ENCODE measurements around the gene GMDS. TPM values are rescaled to one million over a fixed set of nuclear protein-coding genes. Genes with fewer than 3 reads are reported as not detected.

Gene GMDS
- total RNA-seq, 2 experiments from 2014 or later = 30.3 to 38.5 TPM

GRCh38 chr6:2197177-2197671, 48.2 kb downstream of the GMDS start:
- no peak for ATAC-seq
- H3K4me1 Mint-ChIP-seq (ENCODE audit: low read depth) = no peaks in the 10 kb centered on the region
- no peak overlapping the region for H3K27ac Mint-ChIP-seq
- no peak for DNase-seq
- ChIA-PET CTCF (interaction anchor here (0.6 to 1.8 kb wide), 8 partner anchors 12 to 601 kb away, joined by 3 to 8 read pairs (median 3); no protein-coding TSS in a partner anchor), POLR2A (no interaction called here)
- no peaks in the 10 kb centered on the region for H3K9me3 Mint-ChIP-seq (ENCODE audit: insufficient read depth)
- H3K4me3 Mint-ChIP-seq = no peak overlapping the region
- H3K36me3 Mint-ChIP-seq (ENCODE audit: low read depth) = peaks cover 3% of the 10 kb centered on the region
- H3K27me3 Mint-ChIP-seq (ENCODE audit: low read depth) = no peaks in the 10 kb centered on the region

GRCh38 chr6:2196079-2196679, 49.2 kb downstream of the GMDS start:
- Mint-ChIP-seq H3K9me3 (ENCODE audit: insufficient read depth) (no peaks in the 10 kb centered on the region), H3K4me3 (no peak overlapping the region), H3K27ac (no peak overlapping the region), H3K27me3 (ENCODE audit: low read depth) (no peaks in the 10 kb centered on the region), H3K36me3 (ENCODE audit: low read depth) (peaks cover 3% of the 10 kb centered on the region), H3K4me1 (ENCODE audit: low read depth) (no peaks in the 10 kb centered on the region)
- DNase-seq = peak; percentile 55
- ChIA-PET CTCF (interaction anchor here (1.0 to 1.8 kb wide), 3 partner anchors 13 to 600 kb away, joined by 3 to 8 read pairs (median 3); no protein-coding TSS in a partner anchor), POLR2A (no interaction called here)
- ATAC-seq = peak; percentile 47

GRCh38 chr6:2194643-2195042, 50.8 kb downstream of the GMDS start:
- Mint-ChIP-seq H3K9me3 (ENCODE audit: insufficient read depth) (no peaks in the 10 kb centered on the region), H3K4me1 (ENCODE audit: low read depth) (no peaks in the 10 kb centered on the region), H3K27ac (no peak overlapping the region), H3K4me3 (no peak overlapping the region), H3K36me3 (ENCODE audit: low read depth) (peaks cover 3% of the 10 kb centered on the region), H3K27me3 (ENCODE audit: low read depth) (no peaks in the 10 kb centered on the region)
- ChIA-PET CTCF (interaction anchor here (1.0 to 1.6 kb wide), 4 partner anchors 10 to 670 kb away, joined by 3 to 6 read pairs (median 4); no protein-coding TSS in a partner anchor), POLR2A (interaction anchor here (0.6 kb wide), 1 partner anchor 13 kb away, joined by 3 read pairs; no protein-coding TSS in a partner anchor)
- no peak for ATAC-seq
- no peak for DNase-seq

- Mint-ChIP-seq H3K27ac (no peak overlapping the region), H3K4me1 (ENCODE audit: low read depth) (no peaks in the 10 kb centered on the region)
These were observed 51.5 kb downstream of the GMDS start for GRCh38 chr6:2193931-2194330.

GRCh38 chr6:2192976-2193375, 52.4 kb downstream of the GMDS start:
- Mint-ChIP-seq H3K27me3 (ENCODE audit: low read depth) (no peaks in the 10 kb centered on the region), H3K4me3 (no peak overlapping the region), H3K4me1 (ENCODE audit: low read depth) (no peaks in the 10 kb centered on the region), H3K9me3 (ENCODE audit: insufficient read depth) (no peaks in the 10 kb centered on the region), H3K36me3 (ENCODE audit: low read depth) (peaks cover 3% of the 10 kb centered on the region), H3K27ac (no peak overlapping the region)
- CTCF ChIA-PET = interaction anchor here (1.6 kb wide), 1 partner anchor 16 kb away, joined by 5 read pairs; no protein-coding TSS in a partner anchor
- no peak for DNase-seq
- POLR2A ChIA-PET = no interaction called here
- ATAC-seq = no peak

More at GRCh38 chr6:2193931-2194330, 51.5 kb downstream of the GMDS start:
- H3K36me3 Mint-ChIP-seq (ENCODE audit: low read depth) = peaks cover 3% of the 10 kb centered on the region
- no peak for ATAC-seq
- H3K27me3 Mint-ChIP-seq (ENCODE audit: low read depth) = no peaks in the 10 kb centered on the region
- no peaks in the 10 kb centered on the region for H3K9me3 Mint-ChIP-seq (ENCODE audit: insufficient read depth)
- no peak overlapping the region for H3K4me3 Mint-ChIP-seq
- DNase-seq = no peak
- ChIA-PET POLR2A (interaction anchor here (0.6 kb wide), 1 partner anchor 14 kb away, joined by 3 read pairs; no protein-coding TSS in a partner anchor), CTCF (interaction anchor here (1.6 kb wide), 1 partner anchor 670 kb away, joined by 3 read pairs; no protein-coding TSS in a partner anchor)

- CTCF ChIA-PET = interaction anchor here (1.6 kb wide), 1 partner anchor 18 kb away, joined by 5 read pairs; no protein-coding TSS in a partner anchor
- Mint-ChIP-seq H3K9me3 (ENCODE audit: insufficient read depth) (no peaks in the 10 kb centered on the region), H3K27ac (no peak overlapping the region), H3K4me3 (no peak overlapping the region), H3K27me3 (ENCODE audit: low read depth) (no peaks in the 10 kb centered on the region), H3K4me1 (ENCODE audit: low read depth) (peaks cover 7% of the 10 kb centered on the region), H3K36me3 (ENCODE audit: low read depth) (peaks cover 3% of the 10 kb centered on the region)
- DNase-seq (no peak), ATAC-seq (no peak)
- POLR2A ChIA-PET = no interaction called here
These were observed 54.0 kb downstream of the GMDS start for GRCh38 chr6:2191390-2191740.

GRCh38 chr6:2190661-2191389, 54.6 kb downstream of the GMDS start:
- Mint-ChIP-seq H3K27me3 (ENCODE audit: low read depth) (no peaks in the 10 kb centered on the region), H3K4me3 (no peak overlapping the region), H3K4me1 (ENCODE audit: low read depth) (peaks cover 7% of the 10 kb centered on the region), H3K36me3 (ENCODE audit: low read depth) (peaks cover 3% of the 10 kb centered on the region), H3K9me3 (ENCODE audit: insufficient read depth) (no peaks in the 10 kb centered on the region), H3K27ac (no peak overlapping the region)
- ATAC-seq = no peak
- ChIA-PET CTCF (no interaction called here), POLR2A (no interaction called here)
- DNase-seq = no peak

GRCh38 chr6:2188856-2189384, 56.5 kb downstream of the GMDS start:
- H3K36me3 Mint-ChIP-seq (ENCODE audit: low read depth) = peaks cover 3% of the 10 kb centered on the region
- H3K9me3 Mint-ChIP-seq (ENCODE audit: insufficient read depth) = no peaks in the 10 kb centered on the region
- DNase-seq (no peak), ATAC-seq (no peak)
- no peaks in the 10 kb centered on the region for H3K27me3 Mint-ChIP-seq (ENCODE audit: low read depth)
- CTCF ChIA-PET = no interaction called here
- no peak overlapping the region for H3K27ac Mint-ChIP-seq
- H3K4me1 Mint-ChIP-seq (ENCODE audit: low read depth) = peaks cover 7% of the 10 kb centered on the region
- H3K4me3 Mint-ChIP-seq = no peak overlapping the region
- POLR2A ChIA-PET = no interaction called here

- Mint-ChIP-seq H3K9me3 (ENCODE audit: insufficient read depth) (no peaks in the 10 kb centered on the region), H3K27ac (no peak overlapping the region), H3K4me1 (ENCODE audit: low read depth) (peaks cover 7% of the 10 kb centered on the region), H3K4me3 (no peak overlapping the region), H3K36me3 (ENCODE audit: low read depth) (peaks cover 3% of the 10 kb centered on the region), H3K27me3 (ENCODE audit: low read depth) (no peaks in the 10 kb centered on the region)
- ChIA-PET POLR2A (no interaction called here), CTCF (no interaction called here)
- ATAC-seq (no peak), DNase-seq (no peak)
These were observed 57.0 kb downstream of the GMDS start for GRCh38 chr6:2188397-2188796.

GRCh38 chr6:2187826-2188225, 57.6 kb downstream of the GMDS start:
- ATAC-seq = no peak
- Mint-ChIP-seq H3K27me3 (ENCODE audit: low read depth) (no peaks in the 10 kb centered on the region), H3K27ac (no peak overlapping the region), H3K4me1 (ENCODE audit: low read depth) (peaks cover 7% of the 10 kb centered on the region), H3K36me3 (ENCODE audit: low read depth) (peaks cover 3% of the 10 kb centered on the region), H3K9me3 (ENCODE audit: insufficient read depth) (no peaks in the 10 kb centered on the region), H3K4me3 (no peak overlapping the region)
- ChIA-PET POLR2A (no interaction called here), CTCF (no interaction called here)
- DNase-seq = no peak

GRCh38 chr6:2186516-2186915, 58.9 kb downstream of the GMDS start:
- no peak overlapping the region for H3K4me3 Mint-ChIP-seq
- H3K36me3 Mint-ChIP-seq (ENCODE audit: low read depth) = no peaks in the 10 kb centered on the region
- H3K27ac Mint-ChIP-seq = no peak overlapping the region
- ChIA-PET POLR2A (no interaction called here), CTCF (interaction anchor here (0.9 kb wide), 1 partner anchor 167 kb away, joined by 3 read pairs; no protein-coding TSS in a partner anchor)
- DNase-seq (no peak), ATAC-seq (no peak)
- no peaks in the 10 kb centered on the region for H3K27me3 Mint-ChIP-seq (ENCODE audit: low read depth)
- H3K4me1 Mint-ChIP-seq (ENCODE audit: low read depth) = peaks cover 7% of the 10 kb centered on the region
- H3K9me3 Mint-ChIP-seq (ENCODE audit: insufficient read depth) = no peaks in the 10 kb centered on the region

GRCh38 chr6:2185466-2185865, 59.9 kb downstream of the GMDS start:
- Mint-ChIP-seq H3K4me1 (ENCODE audit: low read depth) (peaks cover 7% of the 10 kb centered on the region), H3K27ac (no peak overlapping the region), H3K4me3 (no peak overlapping the region), H3K9me3 (ENCODE audit: insufficient read depth) (no peaks in the 10 kb centered on the region), H3K27me3 (ENCODE audit: low read depth) (no peaks in the 10 kb centered on the region), H3K36me3 (ENCODE audit: low read depth) (no peaks in the 10 kb centered on the region)
- ATAC-seq (no peak), DNase-seq (no peak)
- POLR2A ChIA-PET = no interaction called here
- CTCF ChIA-PET = interaction anchor here (1.3 kb wide), 1 partner anchor 10 kb away, joined by 6 read pairs; no protein-coding TSS in a partner anchor

Data from activated CD8-positive, alpha-beta T cell treated with anti-CD3 and anti-CD28 coated beads, Interleukin-2, amount 10 ng/mL, durations not matched to agents 7 days and 5 days (primary cell).